GM21619 (cell line): Measurements from ENCODE around the gene VWF.
"Not testable (repeated sequence)": the region's sequence is repeated elsewhere in the genome, so short reads cannot be mapped to it uniquely, and the experiment has no call there.

Experiments
- ATAC-seq: cut with Tn5 transposase; IDR thresholded peaks from one replicate; pipeline ENCODE4 v1.9.1; 2021; ENCODE audit not compliant: unreplicated experiment

Gene VWF

GRCh38 chr12:6146509-6146908, 22.0 kb upstream of the VWF start:
- ATAC-seq, result no peak

- ATAC-seq, result no peak
These were observed 21.1 kb upstream of the VWF start for GRCh38 chr12:6145564-6145963.

- no peak for ATAC-seq
These were observed 18.8 kb upstream of the VWF start for GRCh38 chr12:6143303-6143675.

- ATAC-seq, result not testable (repeated sequence)
These were observed 18.2 kb upstream of the VWF start for GRCh38 chr12:6142368-6143302.

GRCh38 chr12:6141731-6142367, 17.4 kb upstream of the VWF start:
- ATAC-seq, result not testable (repeated sequence)

GRCh38 chr12:6140651-6141447, 16.4 kb upstream of the VWF start:
- no peak for ATAC-seq

GRCh38 chr12:6135071-6135470, 10.6 kb upstream of the VWF start:
- ATAC-seq, result no peak

- ATAC-seq, result no peak
These were observed 9.2 kb upstream of the VWF start for GRCh38 chr12:6133642-6134041.

- ATAC-seq, result no peak
These were observed 8.0 kb upstream of the VWF start for GRCh38 chr12:6132496-6132895.

GRCh38 chr12:6125310-6125608, 789 bp upstream of the VWF start:
- no peak for ATAC-seq

GRCh38 chr12:6123258-6123657, 1.2 kb downstream of the VWF start:
- no peak for ATAC-seq

GRCh38 chr12:6122201-6122600, 2.3 kb downstream of the VWF start:
- no peak for ATAC-seq

- ATAC-seq, result no peak
These were observed 3.5 kb downstream of the VWF start for GRCh38 chr12:6120796-6121473.

GRCh38 chr12:6118891-6119568, 5.4 kb downstream of the VWF start:
- no peak for ATAC-seq

- no peak for ATAC-seq
These were observed 7.9 kb downstream of the VWF start for GRCh38 chr12:6116471-6117021.

GRCh38 chr12:6115389-6115788, 9.1 kb downstream of the VWF start:
- no peak for ATAC-seq

GRCh38 chr12:6114476-6114870, 10.0 kb downstream of the VWF start:
- ATAC-seq, result no peak

- no peak for ATAC-seq
These were observed 10.6 kb downstream of the VWF start for GRCh38 chr12:6113691-6114475.

- no peak for ATAC-seq
These were observed 12.5 kb downstream of the VWF start for GRCh38 chr12:6112004-6112403.

- no peak for ATAC-seq
These were observed 14.5 kb downstream of the VWF start for GRCh38 chr12:6110006-6110405.
